ENCODE data around the gene YWHAE.

DNA sequence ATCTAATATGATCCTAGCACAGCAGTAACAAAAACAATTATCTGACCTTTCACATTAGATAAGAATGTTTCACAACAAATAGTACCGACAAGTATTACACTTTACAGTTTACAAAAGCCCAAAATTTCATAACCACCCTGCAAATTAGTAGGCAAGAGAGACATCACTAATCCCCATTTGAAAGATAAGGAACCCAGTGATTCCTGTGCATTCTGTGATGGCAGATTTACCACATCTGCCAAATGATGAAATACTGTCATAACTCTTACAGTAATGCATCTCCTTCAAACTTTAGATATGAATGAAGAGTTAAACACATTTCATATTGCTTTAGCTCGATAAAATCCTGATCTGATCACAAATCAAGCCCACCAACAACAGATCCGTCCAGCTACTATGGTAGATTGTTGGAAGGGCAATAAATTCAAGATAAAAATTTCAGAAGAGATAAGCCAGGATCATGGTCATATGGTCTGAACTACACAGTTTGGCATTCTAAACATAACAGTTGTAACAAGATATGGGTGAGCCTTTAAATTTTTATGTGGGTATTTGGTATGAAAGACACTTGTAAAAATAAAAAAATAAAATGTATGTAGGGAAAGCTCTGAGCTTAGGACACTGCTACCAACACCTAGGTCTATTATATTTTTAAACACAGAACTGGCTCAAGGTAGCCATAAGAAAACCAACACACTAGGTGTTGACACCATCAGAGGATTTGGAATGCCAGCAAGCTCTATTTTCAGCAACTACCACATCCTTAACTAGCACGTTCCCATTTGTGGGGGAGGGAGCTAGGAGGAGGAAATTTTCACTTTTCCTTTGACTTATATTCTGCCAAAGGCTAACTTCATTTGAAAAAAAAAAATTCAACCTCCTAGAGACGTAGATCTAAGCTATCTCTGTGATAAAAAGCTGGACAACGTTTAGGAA, 9.3 kb downstream of the YWHAE start:
- TF ChIP-seq, protein P1, sequence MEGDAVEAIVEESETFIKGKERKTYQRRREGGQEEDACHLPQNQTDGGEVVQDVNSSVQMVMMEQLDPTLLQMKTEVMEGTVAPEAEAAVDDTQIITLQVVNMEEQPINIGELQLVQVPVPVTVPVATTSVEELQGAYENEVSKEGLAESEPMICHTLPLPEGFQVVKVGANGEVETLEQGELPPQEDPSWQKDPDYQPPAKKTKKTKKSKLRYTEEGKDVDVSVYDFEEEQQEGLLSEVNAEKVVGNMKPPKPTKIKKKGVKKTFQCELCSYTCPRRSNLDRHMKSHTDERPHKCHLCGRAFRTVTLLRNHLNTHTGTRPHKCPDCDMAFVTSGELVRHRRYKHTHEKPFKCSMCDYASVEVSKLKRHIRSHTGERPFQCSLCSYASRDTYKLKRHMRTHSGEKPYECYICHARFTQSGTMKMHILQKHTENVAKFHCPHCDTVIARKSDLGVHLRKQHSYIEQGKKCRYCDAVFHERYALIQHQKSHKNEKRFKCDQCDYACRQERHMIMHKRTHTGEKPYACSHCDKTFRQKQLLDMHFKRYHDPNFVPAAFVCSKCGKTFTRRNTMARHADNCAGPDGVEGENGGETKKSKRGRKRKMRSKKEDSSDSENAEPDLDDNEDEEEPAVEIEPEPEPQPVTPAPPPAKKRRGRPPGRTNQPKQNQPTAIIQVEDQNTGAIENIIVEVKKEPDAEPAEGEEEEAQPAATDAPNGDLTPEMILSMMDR (conservative IDR thresholded peaks at IDR 0.05; ENCODE audit: low read depth, low read length), result no peak
- no peak for TF ChIP-seq EZH2 (IDR thresholded peaks at IDR 0.05; ENCODE audit: low read length, unreplicated experiment)

All from PC-3 (cell line).